GM21367 (cell line): ENCODE results near the gene CUL1.

Experiments used
- ATAC-seq: cut with Tn5 transposase; IDR thresholded peaks from one replicate; pipeline ENCODE4 v1.9.1; 2021; ENCODE audit not compliant: unreplicated experiment

Gene CUL1

GRCh38 chr7:148802101-148802493 lies 103.4 kb downstream of the CUL1 start:
- no peak for ATAC-seq

- ATAC-seq = no peak
Observed at GRCh38 chr7:148803094-148803493, 104.4 kb downstream of the CUL1 start.

- ATAC-seq = no peak
Observed at GRCh38 chr7:148804343-148805235, 105.9 kb downstream of the CUL1 start.

GRCh38 chr7:148806187-148806586 lies 107.5 kb downstream of the CUL1 start:
- no peak for ATAC-seq

- no peak for ATAC-seq
Observed at GRCh38 chr7:148807436-148807835, 108.7 kb downstream of the CUL1 start.

- ATAC-seq = no peak
Observed at GRCh38 chr7:148809856-148810255, 111.2 kb downstream of the CUL1 start.

- no peak for ATAC-seq
Observed at GRCh38 chr7:148811892-148812291, 113.2 kb downstream of the CUL1 start.

GRCh38 chr7:148813890-148814289 lies 115.2 kb downstream of the CUL1 start:
- no peak for ATAC-seq

- no peak for ATAC-seq
Observed at GRCh38 chr7:148814922-148815559, 116.3 kb downstream of the CUL1 start.

- no peak for ATAC-seq
Observed at GRCh38 chr7:148815612-148816011, 116.9 kb downstream of the CUL1 start.

GRCh38 chr7:148819697-148820360 lies 121.1 kb downstream of the CUL1 start:
- no peak for ATAC-seq

GRCh38 chr7:148821422-148821821 lies 122.7 kb downstream of the CUL1 start:
- ATAC-seq = no peak

- no peak for ATAC-seq
Observed at GRCh38 chr7:148824864-148825263, 126.2 kb downstream of the CUL1 start.

- no peak for ATAC-seq
Observed at GRCh38 chr7:148825338-148825737, 126.6 kb downstream of the CUL1 start.

- no peak for ATAC-seq
Observed at GRCh38 chr7:148828965-148829364, 130.3 kb downstream of the CUL1 start.

GRCh38 chr7:148830897-148831692 lies 132.4 kb downstream of the CUL1 start:
- no peak for ATAC-seq

GRCh38 chr7:148831782-148832181 lies 133.1 kb downstream of the CUL1 start:
- no peak for ATAC-seq

- ATAC-seq = no peak
Observed at GRCh38 chr7:148834605-148835004, 135.9 kb downstream of the CUL1 start.

- no peak for ATAC-seq
Observed at GRCh38 chr7:148835854-148836253, 137.2 kb downstream of the CUL1 start.

- ATAC-seq = no peak
Observed at GRCh38 chr7:148838905-148839304, 140.2 kb downstream of the CUL1 start.
